GM19468 (cell line): ENCODE data around the gene TRPV3.
"Not testable (repeated sequence)": the region's sequence is repeated elsewhere in the genome, so short reads cannot be mapped to it uniquely, and the experiment has no call there.

ENCODE experiments used
- ATAC-seq: cut with Tn5 transposase; IDR thresholded peaks from one replicate; pipeline ENCODE4 v1.9.1; 2021; ENCODE audit warnings: mild to moderate bottlenecking, moderate library complexity, moderate number of reproducible peaks; ENCODE audit not compliant: unreplicated experiment; ENCODE audit errors: extremely low read depth

The TRPV3 gene

DNA sequence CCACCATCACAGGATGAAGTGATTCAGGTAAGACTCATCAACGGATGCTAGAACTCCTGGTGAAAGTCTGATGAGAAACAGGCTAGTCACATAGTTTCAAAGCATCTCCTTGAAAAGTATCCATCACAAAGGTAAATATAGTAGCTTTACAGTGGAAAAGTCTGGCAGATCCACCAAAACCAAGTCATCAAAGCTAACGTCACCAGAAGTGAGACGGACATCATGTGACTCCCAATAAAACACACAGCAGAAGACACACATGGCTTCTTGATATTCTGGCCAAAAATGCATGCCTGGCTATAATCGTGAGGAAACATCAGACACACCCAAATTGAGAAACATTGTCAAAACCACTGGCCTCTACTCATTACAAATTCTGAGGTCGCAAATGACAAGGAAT, 17.9 kb upstream of the TRPV3 start:
- ATAC-seq, result no peak

DNA sequence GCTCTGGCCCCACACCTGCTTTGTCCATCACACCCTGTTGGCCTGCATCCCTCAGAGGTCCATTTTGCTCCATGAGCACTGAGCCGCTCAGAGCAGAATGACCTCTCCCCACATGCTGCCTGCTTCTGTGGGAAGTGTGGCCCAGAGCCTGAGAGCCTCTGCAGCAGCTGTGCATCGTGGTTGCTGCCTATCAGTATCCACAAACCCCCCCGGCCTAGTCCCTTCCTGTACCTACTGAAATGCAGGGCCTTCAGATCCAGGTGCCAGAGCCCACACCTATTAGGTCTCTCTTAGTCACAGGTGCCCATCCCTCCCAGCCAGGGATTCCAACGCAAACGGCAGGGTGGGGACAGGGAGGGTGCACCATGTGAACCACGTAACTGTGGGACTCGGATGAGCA, 16.6 kb upstream of the TRPV3 start:
- ATAC-seq, result no peak

DNA sequence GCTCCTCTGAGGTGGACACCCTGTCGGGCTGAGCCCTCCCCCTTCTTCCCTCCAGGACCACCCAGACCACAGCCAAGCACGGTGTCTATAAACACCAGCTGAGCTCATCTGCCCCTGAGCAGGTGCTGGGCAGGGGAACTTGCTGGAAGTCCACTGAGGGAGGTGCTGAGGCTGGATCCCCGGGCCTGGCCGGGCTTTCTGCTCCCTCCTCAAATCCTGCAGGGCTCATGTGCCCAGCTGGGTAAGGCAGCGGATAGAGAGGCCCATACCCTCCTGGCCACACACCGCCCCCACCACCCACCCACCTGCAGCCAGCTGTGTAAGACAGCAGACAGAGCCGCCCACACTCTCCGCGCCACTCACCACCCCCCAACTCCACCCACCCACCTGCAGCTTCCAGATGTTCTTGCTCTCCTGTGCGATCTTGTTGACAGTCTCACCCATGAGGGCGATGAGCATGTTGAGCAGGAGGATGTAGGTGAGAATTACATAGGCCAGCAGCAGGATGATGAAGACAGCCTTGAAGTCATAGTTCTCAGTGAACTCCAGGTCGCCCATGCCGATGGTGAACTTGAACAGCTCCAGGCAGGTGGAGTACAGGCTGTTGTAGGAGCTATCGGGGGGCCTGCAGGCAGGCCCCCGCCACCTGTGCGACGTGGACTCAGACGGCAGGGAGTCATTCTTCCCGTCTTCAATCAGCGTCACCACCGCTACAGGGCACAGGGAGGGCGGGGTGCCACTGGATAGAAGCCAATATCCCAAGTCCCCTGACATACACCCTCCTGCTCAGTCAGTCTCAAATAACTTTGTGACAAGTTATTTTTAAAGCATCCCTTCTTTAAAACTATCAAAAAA, 15.9 kb upstream of the TRPV3 start:
- ATAC-seq, result no peak

DNA sequence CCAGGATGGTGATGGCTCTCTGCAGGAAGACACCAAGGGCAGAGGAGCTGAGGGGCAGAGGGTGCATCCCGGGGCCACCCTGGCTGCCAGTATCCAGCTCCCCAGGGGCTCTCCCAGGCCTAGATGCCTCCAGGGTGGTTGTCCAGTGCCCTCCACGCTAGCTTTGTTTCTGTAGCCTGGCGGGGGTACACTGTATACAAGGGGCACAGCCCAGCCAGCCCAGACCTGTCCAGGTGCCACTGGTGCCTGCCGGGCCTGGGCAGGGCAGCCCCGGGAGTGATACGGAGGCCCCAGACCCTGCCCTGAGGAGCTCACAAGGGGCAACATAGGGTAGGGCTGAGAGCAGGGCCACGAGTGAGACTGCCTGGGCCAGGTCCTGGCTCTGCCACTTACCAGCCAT, 14.6 kb upstream of the TRPV3 start:
- no peak for ATAC-seq

DNA sequence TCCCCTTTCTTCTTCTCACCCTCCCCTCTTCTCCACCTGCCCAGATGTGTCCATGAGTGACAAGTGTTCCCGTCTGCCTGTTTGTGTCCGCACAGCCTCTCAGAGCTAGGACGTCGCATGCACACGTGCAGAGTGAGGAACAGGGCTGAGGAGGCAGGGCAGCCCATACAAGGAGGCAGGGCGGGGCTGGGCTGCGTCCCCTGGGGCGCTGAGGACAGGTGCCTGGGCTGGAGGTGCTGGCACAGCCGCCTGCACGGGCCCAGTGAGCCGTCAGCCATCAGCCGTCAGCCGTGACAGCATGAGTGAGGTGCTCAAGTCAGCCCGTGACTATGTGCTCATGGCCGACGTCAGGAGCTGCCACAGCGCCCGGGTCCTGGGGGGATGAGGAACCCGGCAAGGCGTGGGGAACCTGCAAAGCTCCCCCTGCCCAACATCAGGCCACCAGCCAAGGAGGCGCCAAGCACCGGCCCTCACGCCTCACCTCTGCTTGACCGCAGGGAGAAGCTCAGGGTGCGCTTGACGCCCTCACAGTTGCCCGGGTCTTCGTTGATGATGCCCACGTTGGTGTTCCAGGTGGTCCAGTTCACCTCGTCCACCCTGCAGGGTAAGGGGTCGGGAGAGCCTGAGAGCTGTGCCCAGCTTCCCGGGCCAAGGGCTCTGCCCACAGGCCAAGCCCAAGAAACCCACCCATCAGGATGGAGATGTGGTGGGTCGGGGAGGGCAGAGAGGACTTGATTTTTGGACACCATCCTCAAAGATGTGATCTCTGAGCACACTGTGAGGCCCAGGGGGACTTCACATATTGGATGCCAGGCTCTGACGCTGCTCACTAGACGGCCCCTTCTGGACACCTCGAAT, 13.7 kb upstream of the TRPV3 start:
- no peak for ATAC-seq

DNA sequence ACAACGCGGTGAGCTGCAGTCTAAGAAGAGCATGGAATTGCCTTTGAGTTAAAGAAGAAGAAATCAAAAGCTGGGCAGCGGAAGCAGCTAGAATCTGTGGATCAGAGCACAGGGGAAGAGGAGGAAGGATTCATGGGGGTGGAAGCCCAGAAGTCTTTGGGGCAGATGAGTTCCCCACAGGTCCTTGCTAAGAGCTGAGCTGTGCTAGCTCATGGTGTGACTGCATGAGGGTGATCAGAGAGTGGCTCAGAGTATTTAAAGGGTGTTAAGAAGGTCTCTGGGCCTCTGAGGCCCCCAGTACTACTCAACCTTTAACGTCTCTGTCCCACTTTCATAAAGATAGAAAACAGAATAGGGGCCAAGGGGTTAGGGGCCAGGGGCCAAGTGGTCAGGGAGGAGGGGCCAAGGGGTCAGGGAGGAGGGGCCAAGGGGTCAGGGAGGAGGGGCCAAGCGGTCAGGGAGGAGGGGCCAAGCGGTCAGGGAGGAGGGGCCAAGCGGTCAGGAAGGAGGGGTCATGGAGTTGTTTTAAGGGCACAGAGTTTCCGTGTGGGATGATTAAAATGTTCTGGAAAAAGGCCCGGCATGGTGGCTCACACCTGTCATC, 12.0 kb upstream of the TRPV3 start:
- ATAC-seq, result no peak

DNA sequence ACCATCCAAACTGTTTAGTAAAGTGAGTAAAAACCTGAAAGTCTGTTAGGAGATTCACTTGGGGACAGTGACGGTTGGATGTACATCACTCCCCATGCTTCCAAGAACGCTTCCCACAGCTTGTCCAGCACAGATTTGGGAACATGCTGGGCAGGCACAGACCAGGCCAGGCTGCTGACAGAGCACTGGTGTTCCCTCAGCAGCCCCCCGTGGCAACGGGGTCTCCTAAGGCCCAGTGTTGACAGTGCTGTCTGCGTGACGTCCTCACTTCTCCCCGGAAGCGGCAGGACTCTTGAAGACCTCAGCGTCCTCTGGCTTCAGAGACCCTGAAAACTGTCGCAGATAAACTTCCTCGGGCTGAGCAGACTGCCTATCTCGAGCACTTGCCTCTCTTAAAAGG, 8.9 kb upstream of the TRPV3 start:
- no peak for ATAC-seq

DNA sequence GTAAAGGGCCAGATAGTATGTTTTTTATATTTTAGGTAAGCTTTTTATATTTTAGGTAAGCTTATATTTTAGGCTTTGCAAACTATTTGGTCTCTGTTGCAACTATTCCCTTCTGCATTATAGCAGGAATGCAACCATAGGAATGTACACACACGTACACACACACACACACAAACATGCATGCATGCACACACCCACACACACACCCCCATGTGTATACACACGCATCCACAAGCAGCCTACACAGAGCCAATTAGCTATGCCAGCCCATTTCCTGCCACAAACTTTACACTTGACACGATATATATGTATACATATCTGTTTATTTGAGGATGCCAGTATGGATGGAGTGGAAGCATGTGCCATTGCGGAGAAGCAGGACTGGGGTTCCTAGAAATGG, 7.5 kb upstream of the TRPV3 start:
- ATAC-seq, result no peak

DNA sequence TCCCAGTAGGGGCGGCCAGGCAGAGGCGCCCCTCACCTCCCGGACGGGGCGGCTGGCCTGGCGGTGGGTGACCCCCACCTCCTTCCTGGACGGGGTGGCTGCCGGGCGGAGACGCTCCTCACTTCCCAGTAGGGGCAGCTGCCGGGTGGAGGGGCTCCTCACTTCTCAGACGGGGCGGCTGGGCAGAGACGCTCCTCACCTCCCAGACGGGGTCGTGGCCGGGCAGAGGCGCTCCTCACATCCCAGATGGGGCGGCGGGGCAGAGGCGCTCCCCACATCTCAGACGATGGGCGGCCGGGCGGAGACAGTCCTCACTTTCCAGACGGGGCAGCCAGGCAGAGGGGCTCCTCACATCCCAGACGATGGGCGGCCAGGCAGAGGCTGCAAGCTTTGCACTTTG, 6.6 kb upstream of the TRPV3 start:
- not testable (repeated sequence) for ATAC-seq

DNA sequence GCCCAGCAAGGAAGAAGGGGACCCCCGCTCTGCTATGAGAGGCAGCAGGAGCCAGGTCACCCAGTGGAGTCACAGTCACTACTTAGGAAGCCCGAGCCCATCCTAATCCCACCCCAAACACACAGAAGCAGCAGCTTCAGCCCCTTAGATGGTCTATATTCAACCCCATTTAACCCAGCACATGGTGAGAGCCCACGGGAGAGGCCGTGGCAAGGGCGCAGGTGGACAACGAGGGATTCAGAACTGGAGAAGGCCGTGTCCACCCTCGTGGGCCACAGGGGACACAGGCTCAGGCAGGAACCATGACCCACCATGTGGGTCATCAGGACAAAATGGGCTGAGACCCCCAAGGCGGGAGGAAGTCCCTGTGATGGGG, 1.6 kb upstream of the TRPV3 start:
- no peak for ATAC-seq

DNA sequence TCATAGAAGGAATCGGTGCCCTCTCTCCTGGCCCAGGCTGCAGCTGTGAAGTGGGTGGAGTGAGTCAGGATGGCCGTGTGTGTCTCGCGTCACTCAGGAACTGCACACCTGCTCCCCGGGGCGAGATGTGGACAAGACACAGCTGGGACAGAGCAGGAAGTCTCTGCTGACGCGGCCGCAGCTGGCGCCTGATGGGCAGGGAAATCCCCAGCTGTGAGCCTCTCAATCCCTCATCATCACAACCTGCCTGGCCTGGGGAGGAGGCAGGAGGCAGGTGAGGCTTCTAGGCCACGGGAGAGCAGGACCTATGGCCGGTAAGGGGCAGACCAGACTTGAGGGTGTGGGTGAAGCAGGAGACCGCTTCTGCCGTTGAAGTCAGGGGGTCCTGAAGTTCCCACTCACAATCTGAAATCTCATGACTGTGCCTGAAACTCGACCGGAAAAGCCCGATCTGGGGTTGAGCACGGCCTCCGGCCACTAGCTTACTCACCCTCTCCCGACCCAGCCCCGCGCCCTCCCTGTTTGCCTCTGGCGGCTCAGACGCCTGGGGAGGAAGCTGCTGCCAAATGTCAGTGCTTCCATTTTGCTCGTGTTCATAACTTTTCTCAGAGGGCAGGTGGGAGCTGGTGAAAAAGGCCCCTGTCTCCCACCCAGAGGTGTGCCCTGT, 1.1 kb upstream of the TRPV3 start:
- peak; percentile 67 for ATAC-seq

DNA sequence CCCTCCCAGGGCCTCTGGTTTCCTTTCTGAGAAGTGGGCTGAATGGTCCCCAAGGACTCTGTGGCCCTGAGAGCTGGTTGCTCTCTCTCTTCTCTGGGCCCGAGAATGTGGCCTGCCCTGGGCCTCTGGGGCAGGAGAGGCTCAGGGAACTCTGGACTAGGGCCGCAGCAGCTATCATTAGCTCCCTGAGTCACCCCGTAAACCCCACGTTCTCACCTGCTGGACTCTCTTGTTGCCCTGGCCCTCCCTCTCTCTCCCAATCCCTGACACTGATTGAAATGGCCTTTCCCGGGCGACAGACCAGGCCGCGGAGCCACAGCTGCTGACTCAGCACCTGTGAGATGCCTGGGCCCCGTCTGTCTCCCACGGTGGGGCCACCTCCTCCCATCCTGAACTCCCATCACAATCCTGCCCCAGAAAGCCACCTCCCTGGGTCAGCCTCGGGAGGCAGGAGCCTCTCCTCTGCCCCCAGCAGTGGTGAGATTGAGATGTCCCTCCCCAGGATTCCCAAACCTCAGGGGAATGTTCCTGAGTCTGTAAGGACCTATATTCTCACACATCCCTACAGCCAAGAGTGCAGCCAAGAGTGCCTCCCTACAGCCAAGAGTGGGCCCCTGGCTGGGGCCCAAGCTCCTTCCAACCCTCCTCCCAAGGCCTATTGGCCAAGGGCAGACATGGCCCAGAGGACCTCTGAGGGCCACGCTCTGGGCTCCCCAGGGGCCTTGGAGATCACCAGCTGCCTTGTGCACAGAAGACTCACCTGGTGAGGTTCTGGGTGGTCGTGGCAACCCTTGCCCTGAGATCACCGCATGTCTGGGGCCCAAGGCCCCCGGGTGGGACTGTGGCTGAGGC, 470 bp downstream of the TRPV3 start:
- ATAC-seq, result no peak

DNA sequence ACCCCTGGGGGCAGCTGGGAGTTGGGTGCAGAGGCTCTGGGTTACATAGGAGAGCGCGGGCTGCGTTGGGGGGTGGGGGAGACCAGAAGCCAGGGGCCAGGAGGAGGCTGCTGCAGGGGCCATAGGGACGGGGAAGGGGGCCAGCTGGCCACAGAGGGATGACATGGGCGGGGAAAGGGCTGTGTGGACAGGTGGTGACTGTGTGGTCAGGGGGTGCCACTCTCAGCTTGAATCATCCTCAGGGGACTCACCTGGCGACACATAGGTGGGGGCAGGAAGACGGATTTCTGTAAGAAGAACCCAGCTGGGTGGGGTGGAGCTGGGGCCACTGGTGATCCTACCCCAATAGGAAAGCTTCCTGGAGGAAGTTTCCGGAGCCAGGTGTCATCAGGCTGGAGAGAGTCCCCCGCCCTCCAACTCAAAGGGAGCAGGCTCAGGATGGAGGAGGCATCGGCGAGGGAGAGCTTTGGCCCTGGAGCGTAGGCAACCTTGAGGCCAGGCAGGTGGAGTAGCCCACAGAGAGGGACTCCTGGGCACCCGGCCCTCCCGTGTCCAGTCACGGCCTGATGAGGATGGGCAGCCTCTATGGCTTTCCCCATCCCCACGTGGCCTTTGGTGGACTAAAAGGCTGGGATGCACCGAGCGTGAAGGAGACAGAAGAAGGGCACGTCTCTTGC, 1.2 kb downstream of the TRPV3 start:
- no peak for ATAC-seq

DNA sequence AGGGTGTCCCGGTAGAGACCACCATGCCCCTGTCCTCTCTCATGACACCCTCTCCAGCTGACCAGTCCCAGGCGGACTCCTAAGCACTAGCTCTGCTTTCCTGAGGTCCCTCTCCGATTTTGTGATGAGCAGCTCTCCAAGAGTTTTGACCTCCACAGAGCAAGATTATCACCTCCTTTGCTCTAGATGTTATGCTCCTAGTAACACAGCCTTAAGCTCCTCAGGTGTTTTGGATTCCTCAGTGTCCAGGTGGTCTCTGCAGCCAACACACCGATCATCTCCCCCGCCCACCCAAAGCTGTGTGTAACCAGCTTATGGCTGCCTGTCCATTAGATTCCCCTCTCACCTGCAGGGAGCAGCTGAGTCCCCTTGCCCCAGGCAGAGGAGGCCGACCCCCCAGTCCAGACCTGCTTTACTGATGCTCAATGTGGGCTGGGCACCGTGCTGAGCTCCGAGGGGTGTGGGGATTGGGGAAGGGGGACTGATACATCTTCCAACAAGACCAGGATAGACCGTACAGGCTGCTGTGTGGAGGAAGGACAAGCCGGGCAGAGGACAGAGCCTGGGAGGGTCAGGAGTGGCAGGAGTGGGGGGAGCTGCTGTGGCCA, 2.3 kb downstream of the TRPV3 start:
- ATAC-seq, result no peak

DNA sequence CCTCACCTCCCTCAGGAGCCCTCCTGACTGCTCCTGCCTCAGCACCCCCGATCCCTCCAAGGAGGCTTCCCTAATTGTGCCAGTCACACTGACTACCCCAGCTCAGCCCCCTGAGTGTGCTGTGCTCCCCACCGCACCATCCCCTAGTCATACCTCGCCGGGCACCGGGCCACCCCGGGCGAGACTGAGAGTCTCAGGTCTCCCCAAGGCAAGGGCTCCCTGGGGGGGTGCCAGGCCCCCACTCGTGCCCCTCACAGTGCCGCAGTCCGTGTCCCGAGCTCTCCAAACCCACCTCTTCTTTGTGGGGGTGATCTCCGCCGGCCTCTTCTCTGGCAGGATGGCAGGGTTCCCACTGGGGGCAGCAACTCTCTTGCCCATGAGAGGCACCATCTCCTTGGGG, 3.2 kb downstream of the TRPV3 start:
- no peak for ATAC-seq

DNA sequence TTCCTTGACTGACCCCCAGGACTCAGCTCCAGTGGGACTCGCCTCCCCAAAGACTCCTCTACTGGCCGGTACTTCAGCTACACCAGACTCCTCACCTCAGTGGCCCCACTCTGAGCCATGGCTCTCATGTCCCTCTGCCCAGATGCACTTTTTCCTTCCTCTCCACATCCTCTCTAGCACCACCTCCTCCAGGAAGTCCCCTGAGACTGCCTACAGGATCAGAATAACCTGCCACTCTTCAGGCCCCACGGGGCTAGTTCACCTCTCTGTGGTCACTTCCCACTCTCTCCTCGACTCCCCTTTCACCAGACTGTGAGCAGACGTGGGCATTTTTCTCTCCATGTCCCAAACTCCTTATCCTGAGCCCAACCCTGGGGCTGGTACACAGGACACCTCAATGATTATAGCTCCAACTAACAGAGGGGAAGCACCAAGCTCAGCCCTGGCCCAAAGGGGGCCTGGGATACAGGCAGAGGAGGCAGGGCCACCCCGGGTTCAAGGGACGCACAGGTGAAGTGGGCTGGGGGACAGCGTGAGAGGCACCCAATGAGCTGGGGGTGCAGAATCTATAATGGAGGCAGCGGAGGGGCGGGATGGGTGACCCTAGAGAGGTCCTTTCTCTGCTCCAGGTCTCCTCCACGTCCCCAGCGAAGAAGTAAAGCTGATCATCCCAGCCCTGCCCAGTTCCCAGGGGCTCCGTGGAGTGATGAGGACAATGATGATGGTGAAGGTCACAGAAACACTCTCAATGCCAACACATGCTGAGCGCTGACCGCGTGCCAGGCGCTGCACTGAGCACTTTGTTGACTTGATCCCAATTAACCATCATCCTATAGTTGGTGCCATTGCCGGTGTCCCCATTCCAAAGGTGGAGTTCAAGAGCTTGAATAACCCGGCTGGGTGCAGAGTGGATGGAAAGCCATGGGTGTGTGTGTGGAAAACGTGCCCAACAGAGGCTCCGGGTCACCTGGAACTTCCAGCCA, 3.9 kb downstream of the TRPV3 start:
- no peak for ATAC-seq

DNA sequence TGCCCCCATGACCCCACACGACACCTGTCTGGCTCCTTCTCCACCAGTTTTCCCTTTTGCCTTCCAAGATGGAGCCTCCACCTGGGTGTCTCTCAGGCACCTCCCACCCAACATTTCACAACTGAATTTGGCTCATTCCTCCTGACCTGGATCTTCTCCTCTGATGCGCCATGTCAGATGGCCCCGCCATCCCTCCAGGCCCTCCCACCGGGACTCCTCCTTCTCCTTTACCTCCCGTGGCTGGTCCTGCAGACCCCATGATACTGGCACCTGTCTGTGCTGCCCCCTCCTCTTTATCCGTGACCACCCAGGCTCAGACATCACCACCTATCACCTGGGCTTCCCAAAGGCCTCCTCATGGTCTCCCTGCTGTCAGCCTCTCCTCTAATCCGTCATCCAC, 4.7 kb downstream of the TRPV3 start:
- no peak for ATAC-seq

DNA sequence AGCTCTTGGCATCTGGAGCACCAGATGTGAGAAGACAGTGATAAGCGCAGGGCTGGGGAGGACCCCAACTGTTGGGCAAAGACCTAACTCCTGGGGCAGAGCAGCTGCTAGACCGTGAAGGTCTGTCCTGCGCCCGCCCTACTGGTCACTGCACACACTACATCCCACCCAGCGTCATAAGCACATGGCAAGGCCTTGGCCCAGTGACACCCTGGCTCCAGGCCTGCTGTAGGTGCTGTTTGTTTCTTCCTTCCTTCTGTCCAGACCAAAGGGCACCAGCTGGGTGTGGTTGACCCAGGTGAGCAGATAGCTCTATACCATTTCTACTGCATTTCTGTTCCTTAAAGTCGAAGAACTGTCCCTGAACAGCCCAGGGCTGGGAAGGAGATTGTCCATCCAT, 6.4 kb downstream of the TRPV3 start:
- ATAC-seq, result no peak
